HG03196 (cell line): ENCODE data around the gene PPA1.
A peak's percentile ranks its signal among the peaks of the same experiment; 100 is the strongest.
"Not testable (repeated sequence)": the region's sequence is repeated elsewhere in the genome, so short reads cannot be mapped to it uniquely, and the experiment has no call there.

ENCODE experiments used
- ATAC-seq: cut with Tn5 transposase; IDR thresholded peaks from one replicate; pipeline ENCODE4 v1.9.1; 2021; ENCODE audit not compliant: unreplicated experiment

The PPA1 gene

GRCh38 chr10:70175516-70175915, 57.7 kb downstream of the PPA1 start:
- ATAC-seq, result no peak

- no peak for ATAC-seq
Observed at GRCh38 chr10:70174058-70174741, 59.0 kb downstream of the PPA1 start.

- peak; percentile 7 for ATAC-seq
Observed at GRCh38 chr10:70169649-70170364, 63.4 kb downstream of the PPA1 start.

GRCh38 chr10:70169011-70169410, 64.2 kb downstream of the PPA1 start:
- no peak for ATAC-seq

- ATAC-seq, result no peak
Observed at GRCh38 chr10:70167246-70167645, 66.0 kb downstream of the PPA1 start.

- ATAC-seq, result no peak
Observed at GRCh38 chr10:70166394-70166793, 66.8 kb downstream of the PPA1 start.

GRCh38 chr10:70164163-70164562, 69.1 kb downstream of the PPA1 start:
- no peak for ATAC-seq

- no peak for ATAC-seq
Observed at GRCh38 chr10:70163448-70163847, 69.8 kb downstream of the PPA1 start.

- no peak for ATAC-seq
Observed at GRCh38 chr10:70162892-70163201, 70.4 kb downstream of the PPA1 start.

- ATAC-seq, result no peak
Observed at GRCh38 chr10:70162151-70162891, 70.9 kb downstream of the PPA1 start.

- no peak for ATAC-seq
Observed at GRCh38 chr10:70160798-70161197, 72.4 kb downstream of the PPA1 start.

- ATAC-seq, result not testable (repeated sequence)
Observed at GRCh38 chr10:70159366-70159765, 73.9 kb downstream of the PPA1 start.

- ATAC-seq, result no peak
Observed at GRCh38 chr10:70158113-70158512, 75.1 kb downstream of the PPA1 start.

GRCh38 chr10:70155255-70155838, 77.9 kb downstream of the PPA1 start:
- no peak for ATAC-seq
